ENCODE data around the gene MKS1.

The MKS1 gene

DNA sequence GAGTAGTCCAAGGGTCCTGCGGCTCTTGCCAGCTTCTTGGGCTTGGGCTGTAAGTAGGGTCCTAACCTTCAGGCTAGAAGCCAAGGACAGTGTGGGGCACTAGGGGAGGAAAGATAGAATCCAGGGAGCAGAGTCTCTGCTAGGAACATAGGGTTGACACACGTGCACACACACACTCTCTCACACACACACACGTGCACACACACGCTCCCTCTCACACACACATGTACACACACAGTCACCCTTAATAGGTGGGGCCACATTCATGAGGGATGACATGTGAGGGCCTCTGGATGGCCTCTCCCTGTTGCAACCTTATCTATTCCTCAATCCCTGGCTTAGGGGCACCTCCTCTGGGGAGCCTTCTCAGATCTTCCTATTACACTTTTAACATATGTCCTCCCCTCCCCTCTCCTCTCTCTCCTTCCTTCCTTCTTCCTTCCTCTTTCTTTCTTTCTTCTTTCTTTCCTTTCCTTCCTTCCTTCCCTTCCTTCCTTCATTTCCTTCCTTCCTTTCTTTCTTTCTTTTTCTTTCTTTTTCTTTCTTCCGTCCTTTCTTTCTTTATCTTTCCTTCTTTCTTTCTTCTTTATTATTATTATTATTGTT is 23.4 kb downstream of the MKS1 start:
- no peak for DNase-seq

DNA sequence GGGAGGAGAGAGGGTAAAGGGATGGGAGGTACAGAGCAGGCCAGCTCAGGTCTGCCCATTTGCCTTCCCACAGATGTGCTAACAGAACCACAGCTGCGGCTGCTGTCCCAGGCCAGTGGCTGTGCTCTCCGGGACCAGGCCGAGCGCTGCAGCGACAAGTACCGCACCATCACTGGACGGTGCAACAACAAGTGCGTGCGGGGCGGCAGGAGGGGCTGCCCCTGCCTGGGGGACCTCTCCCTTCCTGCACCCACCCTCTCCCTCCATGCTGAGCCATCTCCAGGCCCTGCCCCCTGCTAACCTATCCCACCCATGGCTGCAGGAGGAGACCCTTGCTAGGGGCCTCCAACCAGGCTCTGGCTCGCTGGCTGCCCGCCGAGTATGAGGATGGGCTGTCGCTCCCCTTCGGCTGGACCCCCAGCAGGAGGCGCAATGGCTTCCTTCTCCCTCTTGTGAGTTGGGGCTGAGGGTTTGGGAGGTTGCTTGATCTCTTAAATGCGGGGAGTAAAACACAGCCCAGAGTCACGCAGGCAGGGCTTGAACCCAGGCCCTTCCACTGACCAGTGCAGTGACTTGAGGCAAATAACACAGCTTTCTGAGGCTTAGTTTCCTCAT is 25.3 kb downstream of the MKS1 start:
- no peak for DNase-seq

DNA sequence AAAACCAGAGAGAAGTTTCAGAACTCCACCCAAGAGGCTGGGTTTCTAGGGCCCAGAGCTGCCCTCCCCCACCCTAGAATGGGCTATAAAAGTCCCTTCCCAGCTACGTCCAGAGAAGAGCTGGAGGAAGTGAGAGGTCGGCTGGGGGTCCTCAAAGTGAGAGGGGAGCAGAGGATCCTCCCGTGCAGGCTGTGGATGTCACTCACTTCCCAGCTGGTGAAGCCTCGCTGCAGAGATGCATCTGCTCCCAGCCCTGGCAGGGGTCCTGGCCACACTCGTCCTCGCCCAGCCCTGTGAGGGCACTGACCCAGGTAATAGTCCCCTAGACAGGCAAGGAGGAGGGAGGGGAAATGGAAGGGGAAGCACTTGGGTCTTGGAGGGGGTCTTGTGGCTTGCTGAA is 26.4 kb downstream of the MKS1 start, which contains the start of gene EPX:
Gene EPX (plus strand): TSS at position 115 of the 400 bp plus-strand sequence. CDS start 121 bp downstream, at position 236.
- no peak for DNase-seq

DNA sequence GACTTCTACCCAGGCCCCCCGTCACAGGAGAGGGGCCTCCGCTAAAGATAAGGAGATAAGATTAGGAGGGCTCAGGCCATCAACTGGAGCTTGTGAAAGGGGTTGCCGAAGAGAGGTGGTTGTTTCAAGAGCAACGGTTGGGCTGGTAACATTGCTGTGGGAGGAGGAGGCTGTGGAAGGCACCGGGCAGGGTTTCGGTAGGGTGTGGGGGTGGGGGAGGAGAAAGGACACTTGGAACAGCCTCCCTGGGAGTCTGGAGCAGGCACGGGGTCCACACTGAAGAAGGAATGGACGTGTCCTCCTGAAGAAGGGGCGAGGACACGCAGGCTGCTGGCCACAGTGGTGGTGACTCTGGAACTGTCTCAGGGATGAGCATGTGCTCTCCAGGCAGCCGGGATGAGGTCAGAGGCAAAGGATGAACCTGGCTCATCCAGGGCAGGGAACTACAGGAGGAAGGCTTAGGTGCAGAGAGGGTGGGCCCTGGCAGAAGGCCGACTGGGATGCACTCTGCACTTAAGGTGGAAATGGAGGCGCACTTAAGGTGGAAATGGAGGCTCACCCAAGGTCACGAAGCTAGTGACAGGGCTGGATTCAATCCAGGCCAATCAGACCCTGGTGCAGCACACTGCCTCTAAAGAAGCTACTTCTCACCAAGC is 27.7 kb downstream of the MKS1 start:
- no peak for DNase-seq

DNA sequence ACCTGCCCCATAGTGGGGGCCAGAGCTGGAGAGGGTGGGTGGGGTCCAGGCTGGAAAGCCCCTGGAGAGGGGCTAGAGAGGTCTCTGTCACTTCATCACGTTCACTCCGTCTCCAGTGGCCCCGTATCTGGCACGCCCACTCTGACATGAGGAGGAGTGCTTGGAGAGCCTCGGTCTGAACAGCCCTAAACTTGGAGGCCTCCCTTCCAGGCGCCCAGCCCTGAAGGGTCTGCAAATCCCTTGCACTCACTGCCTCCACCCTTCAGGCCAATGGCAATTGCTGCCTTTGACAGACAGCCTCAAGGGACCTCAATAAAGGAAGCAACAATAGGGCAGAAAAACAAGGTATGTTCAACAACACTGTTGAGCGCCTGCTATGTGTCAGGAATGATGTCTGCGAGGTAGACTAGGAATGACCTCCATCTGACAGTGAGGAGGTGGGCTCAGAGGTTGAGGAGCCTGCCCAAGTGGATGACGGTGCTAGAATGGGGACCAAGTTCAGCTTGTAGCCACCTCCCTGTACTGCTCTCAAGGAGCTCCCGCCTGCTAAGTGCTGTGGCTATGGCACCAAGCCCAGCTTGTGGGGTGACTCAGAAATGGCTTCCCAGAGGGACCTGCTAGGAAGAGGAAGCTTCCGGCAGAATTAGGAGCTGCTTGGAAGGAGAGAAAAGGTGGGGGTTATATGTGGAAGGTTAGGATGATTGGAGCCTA is 29.5 kb downstream of the MKS1 start:
- DNase-seq: no peak

DNA sequence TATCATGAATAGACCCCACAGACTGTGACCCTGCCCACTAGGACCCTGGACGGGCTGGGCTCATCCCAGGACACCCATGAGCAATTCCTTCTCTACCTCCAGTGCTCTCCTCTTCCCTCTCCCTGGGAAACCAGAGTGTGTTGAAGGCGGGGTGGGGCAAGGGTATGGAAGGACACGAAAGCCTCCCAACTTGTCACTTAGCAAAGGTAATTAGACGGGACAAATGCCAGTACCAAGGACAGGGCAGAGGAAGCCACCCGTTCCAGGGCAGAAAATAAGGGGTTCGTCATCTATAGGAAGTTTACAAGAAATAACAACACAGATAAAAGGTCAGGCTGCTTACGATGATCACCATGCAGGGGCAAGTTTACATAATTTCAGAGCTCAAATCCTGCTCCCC is 31.4 kb downstream of the MKS1 start:
- DNase-seq: no peak

DNA sequence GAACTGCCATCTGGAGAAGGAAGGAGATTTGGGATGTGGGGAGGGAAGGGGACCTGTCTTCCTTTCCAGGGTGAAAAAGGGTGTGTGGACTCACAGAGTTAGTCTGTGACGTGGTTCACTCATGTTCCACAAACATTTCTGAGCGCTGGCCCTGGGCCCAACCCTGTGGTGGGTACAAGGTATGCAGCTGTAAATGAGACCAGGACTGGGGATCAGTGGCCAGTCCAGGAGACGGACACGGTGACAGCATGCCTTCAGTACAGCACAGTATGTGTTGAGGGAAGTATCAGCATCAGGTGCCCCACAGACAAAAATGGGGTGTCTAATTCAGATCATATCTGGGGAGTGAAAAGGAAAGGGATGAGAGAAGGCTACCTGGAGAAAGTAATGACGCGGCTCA is 32.0 kb downstream of the MKS1 start:
- DNase-seq: no peak

DNA sequence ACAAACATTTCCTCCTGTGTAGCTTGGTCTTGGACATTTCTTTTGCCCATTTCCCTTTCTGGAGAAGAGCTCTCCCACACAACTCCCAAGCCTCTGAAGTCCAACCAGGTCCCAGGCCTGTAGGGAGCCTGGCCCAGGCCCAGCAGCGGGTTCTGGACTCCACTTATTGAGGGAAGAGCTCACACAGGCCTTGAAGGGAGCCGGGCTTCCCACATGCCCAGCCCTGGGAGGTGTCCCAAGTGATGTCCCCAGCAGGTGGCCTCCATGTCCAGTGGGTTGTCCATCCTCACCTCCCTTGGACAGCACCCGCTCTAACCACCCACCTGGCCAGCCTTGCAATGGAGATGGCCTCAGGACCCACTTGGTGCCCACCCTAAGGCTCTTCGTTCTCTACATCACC is 32.5 kb downstream of the MKS1 start:
- no peak for DNase-seq

DNA sequence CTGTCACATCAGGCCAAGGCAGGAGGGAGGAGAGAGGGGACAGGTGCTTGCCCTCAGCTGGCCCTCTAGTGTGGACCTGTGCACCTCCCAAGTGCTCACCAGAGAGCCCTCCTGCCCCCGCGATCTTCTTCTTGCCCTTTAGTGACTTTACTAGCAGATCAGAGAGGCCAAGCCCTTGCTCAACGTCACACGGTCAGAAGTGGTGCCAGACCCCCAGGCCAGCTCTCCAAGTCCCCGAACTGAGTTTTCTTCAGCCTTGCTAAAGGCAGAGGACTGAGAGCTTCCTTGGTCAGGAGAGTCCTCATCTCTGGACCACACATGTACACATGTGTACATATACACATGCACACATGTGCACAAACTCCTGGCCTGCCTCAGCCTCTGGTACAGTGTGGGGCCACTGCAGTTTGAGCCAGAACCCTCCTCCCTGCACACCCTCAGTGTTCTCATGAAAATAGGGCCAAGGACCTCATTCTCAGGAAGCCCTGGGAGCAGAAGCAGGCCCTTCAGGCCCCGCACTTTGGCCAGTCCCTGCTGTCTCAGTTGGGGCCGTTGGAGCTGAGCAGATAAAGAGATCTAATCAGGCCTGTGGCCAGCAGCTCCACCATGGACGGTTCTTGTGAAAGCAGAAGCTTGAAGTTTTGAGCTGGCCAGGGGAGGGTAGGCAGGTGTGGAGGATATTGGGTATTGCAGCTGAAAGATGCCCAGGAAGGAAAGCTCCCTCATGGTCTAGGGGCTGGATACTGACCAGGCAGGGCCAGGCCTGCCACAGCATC is 33.9 kb downstream of the MKS1 start:
- no peak for DNase-seq

DNA sequence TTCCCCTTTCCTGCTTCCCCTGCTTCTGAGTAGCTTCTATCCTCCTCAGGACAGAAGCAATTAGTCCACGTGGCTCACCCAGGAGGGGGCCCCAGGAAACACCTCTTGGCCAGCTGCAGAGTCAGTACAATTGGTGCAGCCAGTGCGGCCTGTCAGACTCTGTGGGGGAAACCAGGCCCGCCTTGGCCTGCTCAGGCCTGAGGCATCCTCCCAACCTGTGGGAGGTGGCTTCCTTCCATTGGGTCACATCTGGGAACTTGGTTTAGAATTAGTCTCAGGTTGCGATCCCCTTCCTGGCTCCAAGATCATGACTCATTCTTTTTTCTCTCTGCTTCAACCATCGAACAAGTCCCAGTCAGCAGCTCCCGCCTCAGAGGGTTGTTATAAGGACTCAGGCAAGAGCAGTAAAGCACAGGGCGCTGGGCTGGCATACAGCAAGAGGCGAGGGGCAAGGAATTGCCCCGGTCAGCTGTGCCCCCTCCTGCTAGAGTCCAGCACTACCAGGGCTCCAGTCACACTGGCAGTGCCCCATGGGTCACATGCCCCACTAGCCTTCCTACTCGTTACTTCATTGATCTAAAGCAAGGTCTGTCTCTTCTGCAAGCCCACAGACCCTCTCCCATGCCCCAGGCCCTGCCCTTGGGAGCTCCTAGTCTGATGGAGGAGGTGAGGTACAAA is 34.6 kb downstream of the MKS1 start:
- no peak for DNase-seq

DNA sequence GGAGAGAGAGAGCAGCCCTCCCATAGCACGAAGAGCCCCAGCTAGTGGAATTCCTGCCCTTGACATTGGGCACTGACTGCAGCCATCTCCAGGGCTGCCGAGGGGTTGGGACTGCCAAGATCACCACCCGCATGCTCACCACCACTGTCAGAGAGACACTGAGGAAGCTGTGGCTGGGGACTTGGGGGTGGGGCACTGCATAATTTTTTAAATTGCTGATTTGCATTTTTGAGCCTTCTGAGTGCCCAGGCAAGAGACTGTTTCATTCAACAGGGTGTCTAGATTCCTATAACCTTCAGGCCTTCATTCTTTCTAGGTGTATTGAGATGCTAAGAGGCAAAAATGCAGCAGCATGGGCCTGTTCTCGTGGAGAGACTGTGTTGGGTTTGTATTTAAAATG is 35.5 kb downstream of the MKS1 start:
- no peak for DNase-seq

DNA sequence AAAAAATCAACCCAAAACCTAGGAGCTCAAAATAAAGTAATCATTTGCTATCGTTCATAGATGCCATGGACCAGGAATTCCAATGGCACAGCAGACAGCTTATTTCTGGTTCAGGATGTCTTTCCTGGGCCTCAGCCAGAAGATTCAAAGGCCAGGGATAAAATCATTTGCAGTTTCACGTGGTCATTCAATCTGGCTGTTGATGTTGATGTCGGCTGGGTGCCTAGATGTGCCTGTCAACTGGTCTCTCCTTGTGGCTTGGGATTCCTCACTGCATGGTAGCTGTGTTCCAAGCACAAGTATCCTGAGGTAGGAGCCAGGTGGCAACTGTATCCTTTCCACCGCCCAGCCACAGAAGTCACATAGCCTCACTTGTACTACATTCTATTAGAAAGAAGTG is 37.3 kb downstream of the MKS1 start:
- no peak for DNase-seq

DNA sequence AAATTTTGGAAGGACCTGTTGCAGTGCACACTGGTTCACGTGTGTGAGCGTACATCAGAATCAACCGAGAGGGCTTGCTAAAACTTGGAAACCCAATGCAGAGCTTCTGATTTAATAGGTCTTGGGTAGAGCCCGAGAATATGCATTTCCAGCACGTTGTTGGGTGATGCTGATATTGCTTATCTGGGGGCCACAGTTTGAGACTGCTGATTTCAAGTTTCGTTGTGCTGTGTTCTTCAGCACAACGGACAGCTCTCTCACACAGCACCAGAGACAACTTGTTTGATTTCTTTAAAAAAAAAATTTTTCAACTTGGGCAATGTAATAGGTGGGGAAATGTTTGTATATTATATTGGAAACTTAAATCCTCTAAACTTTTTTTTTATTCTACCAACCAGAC is 42.9 kb downstream of the MKS1 start:
- no peak for DNase-seq

DNA sequence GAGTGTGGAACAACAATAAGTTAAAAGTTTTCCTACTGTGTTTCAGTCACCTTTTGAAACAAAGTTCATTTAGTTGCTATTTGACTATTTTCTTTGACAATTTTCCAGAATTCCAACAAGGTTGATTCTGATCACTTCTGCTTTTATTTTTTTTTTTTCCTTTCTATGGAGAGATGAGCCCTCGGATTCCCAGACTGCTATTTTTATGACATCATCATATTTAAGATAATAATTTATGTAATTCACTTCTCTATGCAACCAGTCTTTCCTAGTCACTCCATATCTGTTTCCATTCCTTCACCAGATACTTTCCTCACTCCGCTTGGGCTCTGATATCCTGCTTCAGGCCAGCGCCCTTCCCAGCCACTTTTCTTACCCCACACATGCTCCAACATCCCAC is 44.2 kb downstream of the MKS1 start:
- DNase-seq: no peak

DNA sequence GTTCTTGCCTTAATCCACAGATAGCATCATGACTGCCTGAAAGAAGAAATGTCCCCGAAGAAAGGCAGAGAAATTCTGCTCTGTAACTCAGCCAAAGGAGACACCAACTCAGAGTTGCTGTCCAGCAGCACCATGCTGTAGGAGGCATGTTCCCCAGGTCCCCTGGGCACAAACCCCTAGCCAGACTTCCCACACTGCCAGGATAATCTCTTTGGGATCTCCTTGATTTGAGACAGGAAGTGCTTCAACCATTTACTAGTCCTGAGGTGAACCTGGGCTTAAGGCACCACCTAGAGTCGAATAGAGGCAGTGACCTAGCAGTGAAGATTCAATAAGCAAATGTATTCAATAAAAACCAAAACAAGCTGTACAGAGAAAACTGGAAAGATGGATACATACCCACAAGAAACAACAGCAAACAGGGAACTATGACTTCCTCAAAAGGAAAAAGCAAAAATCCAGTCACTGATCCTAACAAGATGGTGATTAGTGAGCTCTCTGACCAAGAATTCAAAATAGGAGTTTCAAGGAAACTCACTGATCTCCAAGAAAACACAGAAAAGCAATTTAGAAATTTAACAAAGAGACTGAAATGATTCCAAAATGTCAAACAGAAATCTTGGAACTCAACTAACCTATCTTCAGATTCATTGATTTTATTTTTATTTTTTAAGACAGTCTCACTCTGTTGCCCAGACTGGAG is 46.5 kb downstream of the MKS1 start:
- DNase-seq: peak; percentile 45

DNA sequence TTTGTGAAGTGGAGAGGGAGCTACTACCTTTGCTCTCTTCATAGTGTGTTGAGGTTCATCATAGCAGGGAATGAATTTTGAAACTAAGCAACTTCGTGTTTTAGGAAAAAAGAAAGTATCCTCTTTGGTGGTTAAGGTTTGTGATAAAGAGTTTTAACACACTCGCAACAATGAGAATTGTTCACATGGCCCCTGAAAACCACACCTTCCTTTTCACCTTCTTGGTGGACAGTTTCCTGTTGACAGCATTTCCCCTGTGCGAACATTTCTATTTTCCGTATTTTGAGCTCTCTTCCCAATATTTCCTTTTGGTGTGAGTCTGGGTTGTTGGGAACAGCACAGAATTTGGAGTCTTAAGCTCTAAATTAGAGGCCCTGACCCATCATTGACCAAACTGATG is 48.4 kb downstream of the MKS1 start:
- no peak for DNase-seq

DNA sequence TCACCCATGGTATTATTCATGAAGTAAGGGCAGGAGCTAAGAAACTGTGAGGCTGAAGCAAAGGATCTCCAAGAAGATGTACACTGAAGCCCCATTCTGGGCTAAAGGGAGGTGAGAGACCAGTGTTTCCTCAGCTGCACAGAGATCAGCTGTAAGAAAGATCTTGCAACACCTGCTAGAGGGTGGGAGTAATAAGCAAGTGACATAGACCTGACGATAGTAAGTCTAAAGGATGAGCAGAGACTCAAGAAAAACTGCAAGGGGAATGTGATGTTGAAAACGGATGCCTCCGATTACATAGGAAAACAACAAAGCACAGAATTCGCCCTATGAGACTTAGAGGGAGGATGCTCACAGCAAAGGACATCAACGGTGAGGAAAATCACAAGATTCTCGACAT is 52.4 kb downstream of the MKS1 start, which contains the start of gene OR4D2:
Gene OR4D2 (plus strand): TSS at position 301 of the 400 bp plus-strand sequence. CDS start 2,674 bp downstream, outside the sequence.
- DNase-seq: no peak

DNA sequence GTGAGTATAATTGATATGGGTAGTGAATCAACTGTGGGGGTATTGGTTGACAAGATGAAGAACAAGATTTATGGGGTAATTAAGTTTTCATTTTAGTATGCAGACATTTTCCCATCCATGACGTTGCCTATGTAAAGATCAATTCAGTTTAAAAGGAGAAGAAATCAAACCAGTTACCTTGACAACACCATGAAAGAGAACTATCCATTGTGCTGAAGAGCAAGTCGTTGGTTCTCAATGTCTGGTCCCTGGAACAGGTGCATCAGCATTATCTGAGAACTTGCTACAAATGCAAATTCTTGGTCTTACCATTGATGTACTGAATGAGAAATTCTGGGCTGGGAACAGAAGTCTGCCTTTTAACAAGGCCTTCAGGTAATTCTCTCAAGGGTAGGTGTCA is 53.1 kb downstream of the MKS1 start:
- no peak for DNase-seq

DNA sequence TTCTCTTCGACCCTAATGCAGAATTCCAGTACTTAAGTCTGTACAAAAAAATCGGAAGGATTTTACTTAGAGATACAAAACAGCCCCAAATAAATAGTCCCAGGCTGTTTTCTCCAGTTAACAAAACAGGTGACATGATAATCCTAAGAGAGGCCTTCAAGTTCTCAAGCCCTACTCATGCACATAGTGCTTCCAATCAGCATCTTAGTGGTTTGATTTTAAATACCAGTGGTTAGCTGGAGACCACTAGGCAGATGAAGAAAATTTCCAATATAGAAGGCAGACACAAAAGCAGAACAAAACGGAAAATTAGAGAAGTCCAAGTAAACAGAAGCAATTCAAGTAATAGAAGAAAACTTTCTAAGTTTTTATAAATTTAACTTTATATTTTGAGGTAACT is 57.5 kb downstream of the MKS1 start:
- DNase-seq: no peak

DNA sequence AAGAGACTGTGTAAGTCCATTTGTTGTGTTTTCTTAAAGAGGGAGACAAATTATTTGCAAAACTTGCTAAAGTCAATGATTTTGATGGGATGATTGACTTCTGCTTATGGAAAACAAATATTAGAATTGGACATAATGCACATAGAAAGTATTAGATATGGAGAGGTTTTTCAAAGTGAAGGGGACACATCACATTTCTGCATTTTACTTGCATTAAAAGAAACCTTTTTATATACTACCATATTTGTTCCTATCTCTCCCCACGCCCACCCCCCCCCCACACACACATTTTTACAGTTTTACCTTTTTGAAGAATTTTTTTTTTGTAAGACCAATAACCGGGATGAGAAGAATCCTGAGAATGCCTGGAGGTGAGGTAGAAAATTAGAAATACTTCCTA is 60.9 kb downstream of the MKS1 start:
- DNase-seq: no peak
